ENCODE measurements around the gene LDLR.

LDLR gene

GRCh38 chr19:11047866-11048265 is 41.4 kb upstream of the LDLR start:
- no peak for DNase-seq (ENCODE audit: low read depth)
- TF ChIP-seq CTCF (conservative IDR thresholded peaks at IDR 0.05; ENCODE audit: control insufficient read depth, insufficient read depth, low read depth, low read length), result no peak
- H3K4me3 ChIP-seq (ENCODE audit: control insufficient read depth, low read depth, low read length), result no peak overlapping the region

GRCh38 chr19:11050323-11051114 is 38.7 kb upstream of the LDLR start:
- DNase-seq (ENCODE audit: low read depth), result no peak
- TF ChIP-seq CTCF (conservative IDR thresholded peaks at IDR 0.05; ENCODE audit: control insufficient read depth, insufficient read depth, low read depth, low read length), result no peak
- no peak overlapping the region for H3K4me3 ChIP-seq (ENCODE audit: control insufficient read depth, low read depth, low read length)

GRCh38 chr19:11053817-11054195 is 35.5 kb upstream of the LDLR start:
- no peak for DNase-seq (ENCODE audit: low read depth)
- H3K4me3 ChIP-seq (ENCODE audit: control insufficient read depth, low read depth, low read length), result no peak overlapping the region
- no peak for TF ChIP-seq CTCF (conservative IDR thresholded peaks at IDR 0.05; ENCODE audit: control insufficient read depth, insufficient read depth, low read depth, low read length)

GRCh38 chr19:11054200-11054599 is 35.1 kb upstream of the LDLR start:
- H3K4me3 ChIP-seq (ENCODE audit: control insufficient read depth, low read depth, low read length), result no peak overlapping the region
- no peak for TF ChIP-seq CTCF (conservative IDR thresholded peaks at IDR 0.05; ENCODE audit: control insufficient read depth, insufficient read depth, low read depth, low read length)

GRCh38 chr19:11054628-11055027 is 34.6 kb upstream of the LDLR start:
- no peak for TF ChIP-seq CTCF (conservative IDR thresholded peaks at IDR 0.05; ENCODE audit: control insufficient read depth, insufficient read depth, low read depth, low read length)
- DNase-seq (ENCODE audit: low read depth), result no peak
- H3K4me3 ChIP-seq (ENCODE audit: control insufficient read depth, low read depth, low read length), result no peak overlapping the region

More at GRCh38 chr19:11054200-11054599, 35.1 kb upstream of the LDLR start:
- no peak for DNase-seq (ENCODE audit: low read depth)

GRCh38 chr19:11058246-11059030 is 30.8 kb upstream of the LDLR start:
- no peak overlapping the region for H3K4me3 ChIP-seq (ENCODE audit: control insufficient read depth, low read depth, low read length)

More at GRCh38 chr19:11058246-11059030, 30.8 kb upstream of the LDLR start:
- DNase-seq (ENCODE audit: low read depth), result no peak
- no peak for TF ChIP-seq CTCF (conservative IDR thresholded peaks at IDR 0.05; ENCODE audit: control insufficient read depth, insufficient read depth, low read depth, low read length)
